Cardiac fibroblast (primary cell): ENCODE measurements around the gene XYLT1.
A peak's percentile ranks its signal among the peaks of the same experiment; 100 is the strongest.

Experiments
- DNase-seq, 2 donors: peaks; one replicate each; pipeline versions ENCODE4 v3.0.0 to v3.0.0-alpha.2; 2010; ENCODE audit warnings: low read depth in 2 of 2
- H3K4me3 ChIP-seq, 2 donors: replicated peaks in 1 of 2; 1 replicate in 1 of 2; 2 replicates in 1 of 2; pipeline ENCODE4 v1.5.1; 2011; ENCODE audit warnings: low read depth in 2 of 2, low read length in 2 of 2, mild to moderate bottlenecking in 2 of 2, moderate library complexity in 1 of 2
- CTCF ChIP-seq: IDR thresholded peaks from one replicate; pipeline ENCODE4 v1.5.1; 2011; ENCODE audit warnings: low read depth, mild to moderate bottlenecking, low read length, inconsistent platforms

The XYLT1 gene

GRCh38 chr16:17397499-17397891 lies 73.3 kb downstream of the XYLT1 start:
- H3K4me3 ChIP-seq, result no peak overlapping the region
- no peak for TF ChIP-seq CTCF
- DNase-seq, result peak; percentile 50 to 69

DNA sequence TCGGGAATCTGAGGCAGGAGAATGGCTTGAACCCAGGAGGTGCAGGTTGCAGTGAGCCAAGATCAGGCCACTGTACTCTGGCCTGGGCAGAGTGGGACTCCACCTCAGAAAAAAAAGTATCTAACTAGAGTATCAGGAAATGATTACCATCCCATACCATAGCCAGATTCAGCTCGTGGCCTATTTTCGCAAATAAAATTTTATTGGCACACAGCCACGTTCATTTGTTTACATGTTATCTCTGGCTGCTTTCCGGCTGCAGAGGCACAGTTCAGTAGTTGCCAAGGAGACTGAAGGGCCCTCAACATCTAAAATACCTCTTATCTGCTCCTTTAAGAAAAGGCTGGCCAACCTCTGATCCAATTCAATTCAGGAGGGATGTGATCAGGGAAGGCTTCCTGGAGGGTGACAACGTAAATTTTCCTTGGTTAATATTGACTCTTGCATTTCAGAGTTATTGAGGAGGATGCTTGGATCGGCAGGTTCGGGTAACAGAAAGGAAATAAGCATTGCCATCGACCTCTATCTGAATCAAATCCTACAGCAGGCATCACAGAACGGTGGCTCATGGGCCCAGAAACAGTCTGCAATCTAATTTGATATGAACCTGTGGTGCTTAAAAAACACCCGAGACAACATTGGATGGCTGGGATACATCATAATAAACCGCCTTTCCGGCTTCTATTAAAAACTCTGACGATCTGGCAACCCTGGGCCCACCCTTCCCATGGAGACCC lies 73.8 kb downstream of the XYLT1 start:
- no peak overlapping the region for H3K4me3 ChIP-seq
- peak; percentile 70 to 89 for DNase-seq
- no peak for TF ChIP-seq CTCF

GRCh38 chr16:17395849-17396480 lies 74.8 kb downstream of the XYLT1 start:
- TF ChIP-seq CTCF, result no peak
- DNase-seq, result peak; percentile 19 to 50

DNA sequence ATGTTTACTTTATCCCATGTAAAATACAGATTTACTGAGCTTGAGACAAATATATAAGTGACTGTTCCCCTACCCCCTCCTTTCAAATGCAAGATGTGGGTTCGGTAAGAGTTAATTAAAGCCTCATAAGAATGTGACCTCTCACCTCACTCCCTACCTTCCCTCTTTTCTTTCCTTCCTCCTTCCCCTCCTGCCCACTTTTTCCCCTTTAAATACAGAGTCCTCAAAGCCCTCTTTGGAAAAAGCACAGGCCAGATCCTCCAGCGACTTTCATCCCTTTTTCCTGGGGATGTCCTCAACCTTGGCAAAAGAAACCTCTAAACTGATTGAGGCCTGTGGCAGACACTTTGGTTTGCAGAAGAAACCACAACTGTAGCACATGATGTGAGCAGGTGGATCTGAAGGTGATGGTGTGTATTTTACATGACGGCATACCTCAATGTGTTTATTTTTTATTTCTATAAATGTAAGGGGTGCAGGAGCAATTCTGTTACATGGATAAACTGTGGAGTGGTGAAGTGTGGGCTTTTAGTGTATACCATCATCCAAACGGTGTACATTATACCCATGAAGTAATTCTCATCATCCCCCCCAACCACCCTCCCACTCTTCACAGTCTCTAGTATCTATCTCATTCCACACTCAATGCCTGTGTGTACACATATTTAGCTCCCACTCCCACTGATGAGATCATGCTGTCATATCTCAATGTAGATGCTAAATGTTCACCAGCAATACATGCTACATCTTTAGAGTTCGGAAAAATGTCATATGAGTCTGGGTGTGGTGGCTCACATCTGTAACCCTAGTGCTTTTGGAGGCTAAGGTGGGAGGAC lies 77.7 kb downstream of the XYLT1 start:
- DNase-seq, result no peak
- TF ChIP-seq CTCF, result no peak
- no peak overlapping the region for H3K4me3 ChIP-seq

More at GRCh38 chr16:17395849-17396480, 74.8 kb downstream of the XYLT1 start:
- H3K4me3 ChIP-seq, result no peak overlapping the region

DNA sequence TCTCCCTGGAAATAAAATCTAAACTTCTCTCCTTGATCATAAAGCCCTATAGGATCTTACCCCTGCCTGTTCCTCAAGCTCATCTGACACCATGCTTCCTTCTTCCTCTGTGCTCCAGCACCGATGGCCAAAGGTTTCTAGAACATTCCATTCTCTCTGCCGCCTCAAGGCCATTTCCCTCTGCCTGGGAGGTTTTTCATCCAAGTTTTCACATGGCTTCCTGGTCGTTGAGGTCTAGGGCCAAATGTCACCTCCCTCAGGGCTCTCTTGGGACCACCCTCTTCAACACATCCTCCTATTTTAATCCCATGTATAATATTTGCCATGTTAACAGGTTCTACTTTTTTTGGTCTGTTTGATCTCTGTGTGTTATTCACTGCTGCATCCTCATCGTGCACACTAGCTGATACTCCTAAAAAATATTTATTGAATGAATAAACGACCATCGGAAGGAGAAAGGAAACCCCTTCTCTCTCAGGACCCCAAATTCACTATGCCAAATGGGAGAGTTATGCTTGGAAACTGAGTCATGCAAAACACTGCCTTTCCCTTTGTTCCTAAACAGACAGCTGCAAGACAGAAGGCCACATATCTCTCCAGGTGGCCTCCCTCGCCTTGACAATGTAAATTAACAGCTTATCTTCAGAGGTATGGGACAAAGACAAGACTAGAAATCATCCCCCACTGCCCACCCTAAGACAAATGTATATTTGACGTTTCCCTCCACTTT lies 78.5 kb downstream of the XYLT1 start:
- no peak for DNase-seq
- no peak for TF ChIP-seq CTCF
- H3K4me3 ChIP-seq, result no peak overlapping the region

DNA sequence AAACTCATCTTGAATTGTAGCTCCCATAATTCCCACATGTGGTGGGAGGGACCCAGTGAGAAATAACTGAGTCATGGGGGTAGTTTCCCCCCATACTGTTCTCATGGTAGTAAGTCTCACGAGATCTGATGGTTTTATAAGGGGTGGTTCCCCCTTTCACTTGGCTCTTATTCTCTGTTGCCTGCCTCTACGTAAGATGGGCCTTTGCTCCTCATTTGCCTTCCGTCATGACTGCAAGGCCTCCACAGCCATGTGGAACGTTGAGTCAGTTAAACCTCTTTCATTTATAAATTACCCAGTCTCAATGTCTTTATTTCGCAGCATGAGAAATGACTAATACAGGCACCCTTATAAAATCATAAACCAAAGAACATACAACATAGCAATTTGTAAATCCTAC lies 79.0 kb downstream of the XYLT1 start:
- H3K4me3 ChIP-seq, result no peak overlapping the region
- TF ChIP-seq CTCF, result no peak
- no peak for DNase-seq
